HG03039 (cell line): Measurements from ENCODE around the gene PLGLB2.
"Not testable (repeated sequence)": the region's sequence is repeated elsewhere in the genome, so short reads cannot be mapped to it uniquely, and the experiment has no call there.

Experiments used
- ATAC-seq: cut with Tn5 transposase; IDR thresholded peaks from one replicate; pipeline ENCODE4 v1.9.1; 2021; ENCODE audit warnings: mild to moderate bottlenecking, moderate library complexity; ENCODE audit not compliant: unreplicated experiment

The PLGLB2 gene

DNA sequence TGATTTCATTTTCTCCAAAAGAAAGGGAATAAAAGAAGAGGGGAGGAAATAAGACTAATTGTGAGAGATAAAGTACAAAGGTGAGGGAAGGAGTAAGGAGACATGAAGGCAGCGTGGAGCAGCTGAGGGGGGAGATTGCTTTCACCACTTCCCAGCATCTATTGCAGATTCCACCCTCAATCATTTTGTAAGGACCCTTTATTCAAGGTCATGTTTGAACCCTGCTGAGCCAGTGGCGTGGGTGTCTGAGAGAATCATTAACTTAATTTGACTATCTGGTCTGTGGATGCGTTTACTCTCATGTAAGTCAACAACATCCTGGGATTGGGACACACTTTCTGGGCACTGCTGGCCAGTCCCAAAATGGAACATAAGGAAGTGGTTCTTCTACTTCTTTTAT, at the start of gene PLGLB2:
TSS of gene PLGLB2 (plus strand) at position 297 of the 400 bp plus-strand sequence. CDS start at position 364, 67 bp downstream.
- ATAC-seq: not testable (repeated sequence)

DNA sequence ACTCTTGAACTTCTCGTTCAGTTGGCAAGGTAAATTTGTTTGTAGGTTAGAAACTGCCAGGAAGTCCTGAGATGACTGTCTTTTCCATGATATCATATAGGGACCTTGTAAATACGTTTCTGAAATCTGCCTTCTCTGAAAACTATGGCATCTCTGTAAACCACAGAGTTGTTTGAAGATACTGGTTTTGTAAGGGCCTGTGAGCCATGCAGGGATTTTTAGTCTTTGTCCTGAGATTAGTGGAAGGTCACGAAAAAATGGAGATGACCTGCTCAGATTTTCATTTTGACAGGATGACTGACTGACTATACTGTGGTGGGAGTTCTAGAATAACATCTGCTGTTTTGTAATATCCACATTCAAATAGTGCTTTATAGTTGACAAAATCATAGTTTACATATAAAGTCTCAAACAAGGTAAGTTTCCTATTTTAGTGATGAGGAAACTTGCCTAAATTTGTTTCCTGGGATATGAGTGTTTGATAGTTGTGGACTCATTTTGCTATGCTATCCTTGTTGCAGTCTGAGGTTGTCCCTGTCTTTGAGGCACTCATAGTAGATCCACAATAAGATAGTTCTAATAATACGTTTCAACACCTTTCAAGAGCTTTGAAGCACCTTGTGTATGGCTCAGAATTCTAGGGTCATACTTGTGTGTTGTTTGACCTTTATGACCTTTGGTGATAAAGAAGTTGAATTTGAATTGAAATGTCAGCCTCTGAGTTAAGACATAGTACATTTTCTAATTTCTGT, 43.1 kb upstream of the PLGLB2 start:
- not testable (repeated sequence) for ATAC-seq

DNA sequence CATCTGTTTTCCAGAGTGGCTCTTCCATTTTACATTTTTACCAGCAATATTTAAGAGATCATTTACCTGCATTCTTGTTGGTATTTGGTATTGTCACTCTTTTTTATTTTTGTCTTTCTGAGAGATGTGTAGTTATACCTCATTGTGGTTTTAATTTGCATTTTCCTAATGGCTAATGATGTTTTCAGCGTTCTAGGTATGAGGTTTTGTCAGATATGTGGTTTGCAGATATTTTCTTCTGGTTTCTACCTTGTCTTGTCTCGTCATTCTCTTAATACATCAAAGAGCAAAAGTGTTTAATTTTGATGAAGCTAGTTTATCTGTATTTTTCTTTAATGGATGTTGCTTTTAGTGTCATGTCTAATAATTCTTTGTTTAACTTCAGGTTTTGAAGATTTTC, 39.5 kb upstream of the PLGLB2 start:
- ATAC-seq: not testable (repeated sequence)

DNA sequence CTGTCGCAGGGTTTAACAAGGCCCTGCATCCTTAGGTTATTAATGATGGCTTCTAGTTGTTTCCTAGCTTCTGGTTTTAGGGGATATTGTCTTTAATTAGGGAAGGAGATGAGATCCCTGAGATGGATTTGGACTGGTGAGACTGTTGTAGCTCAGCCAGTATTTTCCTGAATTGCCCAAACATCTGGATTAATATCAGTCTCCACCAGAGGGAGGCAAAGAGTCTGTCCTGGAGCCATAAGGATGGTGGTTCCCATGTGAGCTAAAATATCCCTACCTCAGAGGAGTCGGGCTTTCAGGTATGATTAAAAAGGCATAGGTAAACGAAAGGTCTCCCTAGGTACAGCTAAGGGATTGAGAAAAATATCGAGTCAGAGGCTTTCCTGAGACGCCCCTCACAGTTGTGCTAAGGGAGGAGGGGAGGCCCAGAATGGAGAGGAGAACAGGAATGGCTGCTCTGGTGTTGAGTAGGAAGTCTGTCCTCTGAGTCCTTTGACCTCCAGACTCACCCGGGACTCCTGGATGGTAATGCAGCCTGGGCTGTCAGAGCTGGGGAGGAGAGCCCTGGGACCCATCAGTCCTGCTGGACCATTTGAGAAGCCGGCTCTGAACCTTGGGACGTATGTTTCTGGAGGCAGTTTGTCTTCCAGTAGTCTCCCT, 19.8 kb upstream of the PLGLB2 start:
- not testable (repeated sequence) for ATAC-seq

DNA sequence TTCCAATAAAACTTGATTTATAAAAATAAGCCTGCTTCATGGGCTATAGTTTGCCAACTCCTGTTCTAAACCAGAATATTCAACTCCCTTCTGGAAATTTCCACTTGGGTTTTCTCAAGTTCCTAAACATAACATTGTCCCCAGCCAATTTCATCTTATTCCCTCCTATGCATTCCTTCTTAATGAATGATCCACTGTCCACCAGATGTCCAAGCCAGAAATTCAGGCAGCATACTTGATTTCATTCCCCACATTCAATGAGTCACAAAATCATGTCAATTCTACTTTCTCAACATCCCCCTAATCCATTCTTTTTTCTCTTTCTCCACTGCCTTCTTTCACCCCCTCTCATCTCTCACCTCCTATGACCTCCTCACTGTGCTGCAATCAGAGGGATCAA, 7.0 kb upstream of the PLGLB2 start:
- ATAC-seq: not testable (repeated sequence)

DNA sequence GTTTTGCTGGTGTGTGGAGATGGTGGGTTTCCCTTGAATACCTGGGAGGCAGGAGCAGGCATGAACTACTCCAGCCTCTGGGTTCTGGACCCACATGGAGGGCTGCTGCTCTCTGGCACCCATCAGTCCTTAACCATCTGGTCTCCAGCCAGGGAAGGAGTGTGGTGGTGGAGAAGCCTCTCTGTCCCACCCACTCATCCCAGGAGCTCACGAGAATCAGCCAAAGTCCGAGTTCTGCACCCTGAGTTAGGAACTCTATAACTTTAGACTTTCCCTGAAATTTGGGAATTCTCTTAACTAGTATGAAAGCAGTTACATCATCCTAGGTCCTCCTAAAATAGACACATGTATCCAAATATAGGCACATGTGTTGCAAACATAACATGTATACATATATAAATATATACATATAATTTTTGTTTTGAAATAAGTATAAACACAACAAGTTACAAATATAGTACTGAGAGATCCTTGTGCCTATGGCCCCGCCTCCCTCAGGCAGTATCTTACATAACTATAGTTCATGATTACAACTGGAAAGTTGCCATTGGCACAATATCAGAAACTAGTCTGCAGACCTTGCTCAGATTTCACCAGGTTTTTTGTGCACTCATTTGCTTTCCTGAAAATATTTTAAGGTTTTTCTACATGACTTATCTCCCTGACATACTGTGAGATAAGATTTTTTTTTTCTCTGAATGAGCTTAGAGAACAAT, 5.3 kb upstream of the PLGLB2 start:
- not testable (repeated sequence) for ATAC-seq

DNA sequence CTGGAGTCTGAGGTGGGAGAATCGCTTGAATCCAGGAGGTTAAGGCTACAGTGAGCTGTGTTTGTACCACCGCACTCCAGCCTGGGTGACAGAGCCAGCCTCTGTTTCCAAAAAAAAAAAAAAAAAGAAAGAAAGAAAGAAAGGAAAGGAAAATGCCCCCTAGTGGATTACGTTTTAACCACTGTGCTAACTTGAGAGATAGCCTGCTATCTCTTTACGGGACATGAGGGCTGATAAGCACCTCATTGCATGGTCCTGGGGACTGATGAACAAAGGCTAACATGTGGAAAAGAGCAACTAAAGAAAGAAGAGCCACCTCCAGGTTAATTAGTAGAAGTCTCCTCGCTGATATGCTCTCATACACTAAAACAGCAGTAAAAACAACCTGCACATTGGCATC, 4.2 kb upstream of the PLGLB2 start:
- ATAC-seq: not testable (repeated sequence)

DNA sequence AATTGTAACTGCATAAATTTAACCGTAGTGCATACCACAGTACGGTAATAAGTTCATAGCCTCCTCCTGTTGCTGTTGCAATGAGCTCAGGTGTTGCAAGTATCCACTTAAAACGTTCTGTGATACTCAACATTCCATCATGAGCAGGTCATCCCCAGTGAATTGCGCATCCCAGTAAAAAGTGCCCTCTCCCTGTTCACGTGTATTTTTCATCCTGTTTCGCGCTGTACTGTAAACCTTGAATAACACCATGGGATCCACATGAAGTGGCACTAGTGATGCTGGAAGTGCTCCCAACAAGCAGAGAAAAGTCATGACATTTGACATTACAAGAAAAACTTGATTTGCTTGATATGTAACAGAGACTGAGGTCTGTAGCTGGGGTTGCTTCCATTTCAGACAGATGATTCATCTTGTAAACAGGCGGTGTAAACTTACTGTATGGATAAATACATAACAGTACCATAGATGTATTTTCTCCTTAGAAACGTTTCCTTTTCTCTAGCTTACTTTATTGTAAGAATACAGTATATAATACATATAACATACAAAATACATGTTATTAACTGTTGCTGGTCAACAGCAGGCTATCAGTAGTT, 2.4 kb upstream of the PLGLB2 start:
- ATAC-seq: not testable (repeated sequence)

DNA sequence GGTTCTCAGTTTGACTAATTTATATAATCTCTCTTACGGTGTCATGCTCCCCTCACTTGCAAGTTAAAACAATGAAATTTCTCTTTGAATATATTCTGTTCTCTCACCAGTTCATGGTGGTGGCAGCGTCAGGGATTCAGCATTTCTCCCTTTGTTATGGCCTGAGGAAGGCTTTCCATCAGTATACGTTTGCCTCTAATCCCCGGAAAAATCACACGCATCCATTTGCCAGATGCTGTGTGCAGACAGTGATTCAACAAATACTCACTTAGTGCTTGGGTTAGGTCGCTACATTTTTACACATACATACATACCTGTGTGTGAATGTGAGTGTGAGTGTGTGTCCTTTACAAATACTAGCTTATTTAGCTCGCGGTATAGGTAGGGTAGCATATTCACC, 637 bp downstream of the PLGLB2 start:
- ATAC-seq: not testable (repeated sequence)

DNA sequence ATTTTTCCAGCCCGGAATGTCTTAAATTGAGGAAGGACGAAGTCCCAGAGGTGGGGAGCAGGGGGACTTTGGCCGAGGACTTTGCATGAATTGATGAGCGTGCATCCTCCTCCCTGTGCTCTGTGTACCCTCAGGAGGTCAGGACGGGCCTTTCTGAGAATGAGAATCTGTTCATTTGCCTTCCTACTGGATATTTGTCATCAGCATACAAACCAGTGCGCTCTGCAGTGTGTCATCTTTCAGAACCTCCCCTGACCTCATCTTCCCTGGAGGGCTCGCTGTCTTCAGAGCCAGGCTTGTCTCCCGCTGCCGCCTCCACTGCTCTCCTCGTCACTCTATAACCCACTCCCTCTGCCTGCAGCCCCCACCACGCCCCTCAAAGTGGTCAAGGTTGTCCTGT, 2.7 kb downstream of the PLGLB2 start:
- not testable (repeated sequence) for ATAC-seq

DNA sequence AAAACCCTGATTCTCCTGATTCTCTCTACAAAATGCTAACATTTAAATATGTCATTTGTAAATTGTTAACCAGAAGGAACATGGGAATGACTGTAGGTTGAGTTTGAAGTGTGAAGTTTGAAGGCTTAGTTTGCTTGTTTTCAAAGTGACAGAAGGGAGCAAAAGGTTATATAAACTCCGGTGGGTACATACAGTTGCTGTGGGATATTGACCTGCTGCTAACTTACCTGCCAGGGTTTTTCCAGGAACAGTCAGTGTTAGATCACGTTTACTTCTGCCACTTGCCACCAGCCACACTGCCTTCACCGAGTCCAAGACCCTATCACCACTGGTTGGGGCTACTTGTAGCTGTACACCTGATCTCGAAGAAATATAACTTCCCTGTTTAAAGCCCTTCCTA, 6.9 kb downstream of the PLGLB2 start:
- not testable (repeated sequence) for ATAC-seq
